GM19025 (cell line): ENCODE results near the gene TMEM273.
A peak's percentile ranks its signal among the peaks of the same experiment; 100 is the strongest.

Experiments used
- ATAC-seq: cut with Tn5 transposase; IDR thresholded peaks from one replicate; pipeline ENCODE4 v1.9.1; 2021; ENCODE audit warnings: mild to moderate bottlenecking, low read depth, moderate library complexity; ENCODE audit not compliant: unreplicated experiment

Gene TMEM273

GRCh38 chr10:49120911-49121310 lies 67.3 kb downstream of the TMEM273 start:
- no peak for ATAC-seq

GRCh38 chr10:49119746-49120145 lies 68.4 kb downstream of the TMEM273 start:
- no peak for ATAC-seq

GRCh38 chr10:49118430-49119074 lies 69.6 kb downstream of the TMEM273 start:
- ATAC-seq = no peak

- no peak for ATAC-seq
Measured at GRCh38 chr10:49117376-49118070, 70.7 kb downstream of the TMEM273 start.

DNA sequence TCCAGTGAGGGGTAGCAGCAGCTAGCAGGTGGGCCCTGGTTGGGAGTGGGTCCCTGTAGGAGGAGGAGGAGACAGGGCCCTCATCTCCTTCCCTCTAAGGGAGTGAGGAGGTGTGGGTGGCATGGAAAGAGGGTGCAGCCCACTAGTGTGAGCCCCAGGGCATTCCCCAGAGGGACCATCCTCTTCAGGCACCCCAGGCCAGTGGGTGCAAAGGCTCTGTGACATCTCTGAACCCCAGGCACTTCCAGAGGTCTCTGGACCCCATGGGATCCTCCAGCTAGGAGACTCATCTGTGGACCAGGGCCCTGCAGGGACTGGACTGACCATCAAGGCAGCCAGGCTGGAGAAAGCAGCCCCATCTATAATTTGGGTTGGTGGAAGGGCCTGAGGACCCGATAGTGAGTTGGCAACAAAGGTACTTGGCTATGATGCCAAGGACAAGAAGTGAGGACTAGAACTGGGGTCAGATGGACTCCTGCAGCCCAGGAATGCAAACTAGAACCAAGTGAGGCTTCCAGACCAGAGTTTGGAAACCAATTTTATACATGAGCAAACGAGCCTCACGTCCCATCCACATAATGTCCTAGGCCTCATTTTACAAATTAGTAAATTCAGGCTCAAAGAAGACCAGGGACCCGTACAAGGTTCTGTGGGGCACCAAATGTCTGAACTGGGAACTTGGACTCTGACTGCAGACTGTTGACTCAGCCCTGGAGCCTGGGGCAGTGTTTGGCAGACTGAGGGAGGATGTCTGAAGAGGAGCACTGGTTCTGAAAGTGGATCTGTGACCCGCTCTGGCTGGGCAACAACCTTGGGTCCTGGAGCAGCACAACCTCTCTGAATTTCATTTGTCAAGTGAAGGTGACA lies 71.4 kb downstream of the TMEM273 start:
- ATAC-seq = no peak

GRCh38 chr10:49115796-49116508 lies 72.2 kb downstream of the TMEM273 start:
- no peak for ATAC-seq

GRCh38 chr10:49115015-49115795 lies 73.0 kb downstream of the TMEM273 start, which contains the start of gene VSTM4:
TSS of gene VSTM4 (minus strand) at chr10:49115522. CDS start at chr10:49115485, 37 bp downstream.
- ATAC-seq = peak; percentile 46

- ATAC-seq = no peak
Measured at GRCh38 chr10:49114718-49115014, 73.5 kb downstream of the TMEM273 start.

- no peak for ATAC-seq
Measured at GRCh38 chr10:49113741-49114141, 74.5 kb downstream of the TMEM273 start.

DNA sequence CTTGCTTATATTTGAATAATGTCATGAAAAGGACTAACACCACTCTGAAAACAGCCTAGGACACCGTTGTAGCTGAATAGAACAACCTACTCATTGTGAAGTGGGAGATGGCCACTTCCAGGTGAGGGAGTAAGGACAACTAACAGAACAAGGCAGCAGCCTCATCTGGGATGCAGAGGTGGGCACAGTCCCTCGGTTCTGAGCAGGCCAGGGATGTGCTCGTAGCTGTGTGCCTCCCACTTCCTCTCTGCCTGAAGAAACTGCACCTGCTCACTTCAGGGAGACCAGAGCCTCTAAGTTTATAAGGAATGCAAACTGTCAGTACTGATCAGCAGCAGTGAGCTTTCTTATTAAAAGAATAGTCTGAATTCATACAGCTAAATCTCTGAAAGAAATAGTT lies 75.3 kb downstream of the TMEM273 start:
- no peak for ATAC-seq

DNA sequence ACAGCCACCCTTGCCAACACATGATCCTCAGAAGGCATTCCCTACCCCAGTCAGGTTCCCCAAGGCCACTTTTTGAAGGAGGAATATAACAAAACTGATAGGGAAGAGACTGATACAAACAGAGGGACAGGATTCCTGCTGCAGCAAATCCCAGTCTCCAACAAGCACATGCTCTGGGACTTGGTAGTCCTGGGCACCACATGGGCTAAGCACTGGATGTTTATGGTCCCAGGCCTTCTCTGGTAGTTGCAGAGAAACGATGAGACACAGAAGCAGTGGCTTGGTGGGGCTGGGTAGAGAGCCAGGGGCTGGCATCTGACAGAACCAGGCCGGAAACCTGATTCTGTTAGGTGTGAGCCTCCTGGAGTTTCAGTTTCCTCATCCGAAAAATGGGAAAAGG lies 76.1 kb downstream of the TMEM273 start:
- no peak for ATAC-seq

DNA sequence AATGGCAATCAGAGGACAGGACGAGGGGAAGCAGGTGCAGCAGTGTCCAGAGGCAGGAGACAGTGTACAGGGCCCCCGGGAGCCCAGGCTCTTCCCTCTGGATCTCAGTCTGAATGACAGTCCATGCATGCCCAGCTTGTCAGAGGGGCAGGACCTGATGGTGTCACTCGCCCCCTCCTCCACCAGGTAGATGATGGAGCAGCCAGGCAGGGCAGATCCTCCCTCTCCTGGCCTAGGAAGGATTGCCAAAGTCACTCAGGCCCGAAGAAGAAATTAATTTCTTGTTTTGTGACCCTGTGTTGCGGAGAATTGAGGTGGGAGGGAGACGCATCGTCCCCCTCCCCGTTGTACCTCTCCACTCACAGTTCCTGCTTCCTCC lies 76.9 kb downstream of the TMEM273 start:
- ATAC-seq = no peak

DNA sequence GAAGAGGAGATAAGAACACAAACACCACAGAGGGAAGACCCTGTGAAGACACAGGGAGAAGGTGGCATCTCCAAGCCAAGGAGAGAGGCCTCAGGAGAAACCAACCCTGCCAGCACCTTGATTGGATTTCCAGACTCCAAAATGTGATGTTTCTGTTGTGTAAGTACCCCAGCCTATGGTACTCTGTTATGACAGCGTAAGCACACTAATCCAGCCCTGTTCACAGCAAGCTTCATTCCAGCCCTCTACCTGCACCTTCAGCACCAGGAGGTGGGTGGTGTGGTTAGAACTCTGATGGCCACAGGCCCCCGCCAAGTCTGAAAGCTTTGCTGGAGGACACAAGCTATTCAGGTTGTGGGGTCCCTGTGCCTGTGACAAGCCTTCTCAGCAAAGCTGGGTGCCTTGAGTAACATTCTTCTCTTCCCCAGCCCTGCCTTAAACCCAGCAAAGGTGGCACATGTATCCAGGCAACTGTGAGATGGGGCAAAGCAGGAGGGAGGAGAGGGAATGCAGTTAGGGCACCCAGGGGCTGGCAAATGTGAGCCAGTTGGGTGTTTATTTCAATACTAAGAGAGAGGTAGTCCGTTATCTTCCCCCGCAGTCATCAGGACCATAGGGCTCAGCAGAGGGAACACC lies 77.4 kb downstream of the TMEM273 start:
- ATAC-seq = no peak

GRCh38 chr10:49109669-49110340 lies 78.4 kb downstream of the TMEM273 start:
- ATAC-seq = no peak

GRCh38 chr10:49108656-49109055 lies 79.5 kb downstream of the TMEM273 start:
- ATAC-seq = no peak

GRCh38 chr10:49107887-49108267 lies 80.3 kb downstream of the TMEM273 start:
- ATAC-seq = no peak

GRCh38 chr10:49107111-49107886 lies 80.9 kb downstream of the TMEM273 start:
- no peak for ATAC-seq

- no peak for ATAC-seq
Measured at GRCh38 chr10:49106451-49106850, 81.7 kb downstream of the TMEM273 start.
